OCI-LY3 (cell line): ENCODE results near the gene ZMAT1.

Source experiments
- CTCF ChIP-seq: fragments of 200-600, 300-600 bp; sonication (generic); IDR thresholded peaks from 2 replicates; pipeline ENCODE4 v1.5.1; 2014; ENCODE audit warnings: antibody characterized with exemption, low read length, low read depth
- EZH2phosphoT487 ChIP-seq: fragments of 200-600 bp; shearing (Covaris generic); IDR thresholded peaks from 2 replicates; pipeline ENCODE4 v1.6.1; 2018; ENCODE audit warnings: antibody characterized with exemption, mixed run types, low read depth

- no peak for TF ChIP-seq EZH2phosphoT487
- no peak for TF ChIP-seq CTCF
Measured at GRCh38 chrX:101931488-101932248, at the start of gene ZMAT1.
